ENCODE results near the gene RAB41. TPM values are rescaled to one million over a fixed set of nuclear protein-coding genes. Genes with fewer than 3 reads are reported as not detected.
A peak's percentile ranks its signal among the peaks of the same experiment; 100 is the strongest.

Gene RAB41
- total RNA-seq, 3 donors from 2014 or later (not counting 1 experiment from before 2014, with no cell fraction given), result not detected

- DNase-seq (no peak), ATAC-seq (no peak)
- intact Hi-C loops (cut with micrococcal nuclease), result no loop called here
- Mint-ChIP-seq H3K4me1 (peaks cover 0 to 4% of the 10 kb centered on the region in 2 donors), H3K9me3 (no peaks in the 10 kb centered on the region), H3K36me3 (no peaks in the 10 kb centered on the region), H3K27me3 (ENCODE audit: low read depth in 2 of 2) (no peaks in the 10 kb centered on the region), H3K27ac (no peak overlapping the region), H3K4me3 (no peak overlapping the region)
- Histone ChIP-seq H3K27ac (ENCODE audit: low read length) (no peak overlapping the region), H3K9me3 (ENCODE audit: control insufficient read depth, insufficient read depth, low read length) (no peaks in the 10 kb centered on the region), H3K27me3 (ENCODE audit: control insufficient read depth, insufficient read depth, low read length) (no peaks in the 10 kb centered on the region), H3K36me3 (ENCODE audit: control insufficient read depth, insufficient read depth, low read length) (no peaks in the 10 kb centered on the region), H3K4me3 (ENCODE audit: low read length) (no peak overlapping the region), H3K4me1 (ENCODE audit: control insufficient read depth, insufficient read depth, low read length) (no peaks in the 10 kb centered on the region)
- TF ChIP-seq CTCF (IDR thresholded peaks at IDR 0.05), result no peak
- WGBS (ENCODE audit: insufficient coverage), result 79% methylated on average over 5 of the region's 5 CpGs
Measured at GRCh38 chrX:70257423-70258288, 24.3 kb upstream of the RAB41 start.

DNA sequence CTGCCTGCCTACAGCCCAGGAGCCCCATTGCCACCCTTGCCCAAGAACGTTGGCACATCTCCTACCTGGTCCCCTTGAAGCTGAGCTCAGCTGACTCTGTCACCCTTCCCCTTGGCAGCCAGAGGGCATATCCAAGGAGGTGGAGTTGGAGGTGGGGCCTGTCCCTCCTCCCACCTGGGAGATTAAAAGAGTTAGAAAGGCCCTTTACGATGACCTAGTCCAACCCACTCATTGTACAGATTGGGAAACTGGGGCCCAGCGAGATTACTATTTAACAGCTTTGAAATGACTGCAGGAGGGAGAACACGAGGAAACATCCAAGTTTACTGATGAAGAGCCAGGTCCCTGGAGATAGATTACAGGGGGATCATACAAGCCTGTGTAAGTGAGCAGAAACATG is 21.9 kb upstream of the RAB41 start, which contains the start of gene P2RY4:
TSS of gene P2RY4 (minus strand) at position 101 of the 400 bp plus-strand sequence. CDS start 580 bp downstream, outside the sequence.
- Histone ChIP-seq H3K4me1 (ENCODE audit: control insufficient read depth, insufficient read depth, low read length) (no peaks in the 10 kb centered on the region), H3K36me3 (ENCODE audit: control insufficient read depth, insufficient read depth, low read length) (no peaks in the 10 kb centered on the region), H3K9me3 (ENCODE audit: control insufficient read depth, insufficient read depth, low read length) (no peaks in the 10 kb centered on the region), H3K4me3 (ENCODE audit: low read length) (no peak within 1 kb of the TSS), H3K27ac (ENCODE audit: low read length) (no peak within 1 kb of the TSS), H3K27me3 (ENCODE audit: control insufficient read depth, insufficient read depth, low read length) (no peaks in the 10 kb centered on the region)
- TF ChIP-seq CTCF (IDR thresholded peaks at IDR 0.05), result no peak
- intact Hi-C loops (cut with micrococcal nuclease), result no loop called here
- H3K27me3 Mint-ChIP-seq (ENCODE audit: low read depth in 2 of 2), result no peaks in the 10 kb centered on the region
- no peak within 1 kb of the TSS for H3K4me3 Mint-ChIP-seq
- no peaks in the 10 kb centered on the region for H3K9me3 Mint-ChIP-seq
- ATAC-seq, result no peak
- DNase-seq, result no peak
- peaks cover 0 to 4% of the 10 kb centered on the region in 2 donors for H3K4me1 Mint-ChIP-seq
- no peaks in the 10 kb centered on the region for H3K36me3 Mint-ChIP-seq
- H3K27ac Mint-ChIP-seq, result no peak within 1 kb of the TSS
- 60% methylated on average over 1 of the region's 4 CpGs for WGBS (ENCODE audit: insufficient coverage)

GRCh38 chrX:70262952-70263567 is 18.9 kb upstream of the RAB41 start:
- DNase-seq (peak in 1 of 2 donors; percentile 23), ATAC-seq (no peak)
- Mint-ChIP-seq H3K9me3 (no peaks in the 10 kb centered on the region), H3K4me1 (peaks cover 0 to 2% of the 10 kb centered on the region in 2 donors), H3K36me3 (no peaks in the 10 kb centered on the region), H3K27ac (no peak overlapping the region), H3K4me3 (no peak overlapping the region), H3K27me3 (ENCODE audit: low read depth in 2 of 2) (peaks cover 0 to 9% of the 10 kb centered on the region in 2 donors)
- WGBS (ENCODE audit: insufficient coverage), result 44% methylated on average over 7 of the region's 7 CpGs
- Histone ChIP-seq H3K27ac (ENCODE audit: low read length) (no peak overlapping the region), H3K27me3 (ENCODE audit: control insufficient read depth, insufficient read depth, low read length) (no peaks in the 10 kb centered on the region), H3K4me1 (ENCODE audit: control insufficient read depth, insufficient read depth, low read length) (no peaks in the 10 kb centered on the region), H3K9me3 (ENCODE audit: control insufficient read depth, insufficient read depth, low read length) (no peaks in the 10 kb centered on the region), H3K4me3 (ENCODE audit: low read length) (no peak overlapping the region), H3K36me3 (ENCODE audit: control insufficient read depth, insufficient read depth, low read length) (no peaks in the 10 kb centered on the region)
- TF ChIP-seq CTCF (IDR thresholded peaks at IDR 0.05), result no peak
- intact Hi-C loops (cut with micrococcal nuclease), result no loop called here

All from natural killer cell (primary cell).